Aorta (tissue), 5 donors: Measurements from ENCODE around the gene PARG. TPM values are rescaled to one million over a fixed set of nuclear protein-coding genes. Genes with fewer than 3 reads are reported as not detected.
"Not testable (repeated sequence)": the region's sequence is repeated elsewhere in the genome, so short reads cannot be mapped to it uniquely, and the experiment has no call there.

Experiments used
- ATAC-seq: fragments of 200-7000 bp; cut with Tn5 transposase; one replicate; pipeline ENCODE4 v1.9.1; 2022; ENCODE audit warnings: moderate library complexity; ENCODE audit not compliant: low FRiP score
- DNase-seq, 2 donors: peaks; one replicate each; pipeline ENCODE4 v3.0.0-alpha.2; 2020
- H3K27ac ChIP-seq, 2 donors: one replicate each; pipeline ENCODE4 v1.5.1; 2013; ENCODE audit warnings: low read length in 2 of 2, mild to moderate bottlenecking in 2 of 2, moderate library complexity in 2 of 2, control low read depth in 1 of 2, inconsistent platforms in 1 of 2, low read depth in 1 of 2
- H3K27me3 ChIP-seq, 2 donors: one replicate each; pipeline ENCODE4 v1.6.1; 2013; ENCODE audit warnings: control low read depth in 1 of 2, low read length in 1 of 2, mild to moderate bottlenecking in 1 of 2, moderate library complexity in 1 of 2; ENCODE audit not compliant: insufficient read depth in 2 of 2, control insufficient read depth in 1 of 2
- H3K36me3 ChIP-seq, 2 donors: one replicate each; pipeline ENCODE4 v1.6.1; 2013; ENCODE audit warnings: control low read depth in 1 of 2, low read length in 1 of 2, mild to moderate bottlenecking in 1 of 2; ENCODE audit not compliant: insufficient read depth in 2 of 2, control insufficient read depth in 1 of 2
- H3K4me1 ChIP-seq, 2 donors: one replicate each; pipeline ENCODE4 v1.6.1; 2013; ENCODE audit warnings: low read length in 2 of 2, control low read depth in 1 of 2, mild to moderate bottlenecking in 1 of 2, moderate library complexity in 1 of 2; ENCODE audit not compliant: insufficient read depth in 2 of 2, control insufficient read depth in 1 of 2
- H3K4me3 ChIP-seq, 2 donors: one replicate each; pipeline ENCODE4 v1.5.1; 2013; ENCODE audit warnings: low read length in 2 of 2, control low read depth in 1 of 2, mild to moderate bottlenecking in 1 of 2
- H3K9me3 ChIP-seq: one replicate; pipeline ENCODE4 v1.6.1; 2013; ENCODE audit warnings: mild to moderate bottlenecking, low read length; ENCODE audit not compliant: control insufficient read depth
- WGBS, 2 donors: extraction: QIAGEN DNeasy Blood & Tissue Kit; methylation state at CpG; one replicate each; pipeline ENCODE4 v1.1.7; 2013; 5-methylcytosine and 5-hydroxymethylcytosine counted together
- intact Hi-C, 2 donors: fragments of 100-400 bp; cut with DNase I; formaldehyde crosslinking; loops; one replicate each; pipeline versions ENCODE4 v1.14.2 to v1.15.0; 2022
- polyA plus RNA-seq, 2 donors: library from polyadenylated mRNA; stranded (reverse); fragments of 200-250 nt; gene quantifications; one replicate each; pipeline ENCODE4 v1.2.3, GENCODE V29; 2013
- total RNA-seq, 2 donors: library from RNA; stranded (reverse); fragmentation: NEBNext Ultra II Directional; extraction: Animal tissue kit (Norgen Biotek cat#: 25700); gene quantifications; one replicate each; pipeline ENCODE4 v1.2.1, GENCODE V29; 2021
- donor health status: healthy with polysubstance abuse.
- donor health status: Bipolar disorder and iron deficiency.
- donor health status: DM: no; HTN: no; CAD: no.
- donor health status: DM: no; HTN: no; CAD: no.
- donor health status: DM: yes; HTN: yes; CAD: no.

Gene PARG
- total and polyA plus RNA-seq, 4 donors = 6.9 to 32.0 (median 16.5) TPM

GRCh38 chr10:49952006-49952405 is 10.2 kb upstream of the PARG start:
- H3K27ac ChIP-seq, H3K4me3 ChIP-seq, H3K36me3 ChIP-seq, DNase-seq, H3K9me3 ChIP-seq, intact Hi-C loops, ATAC-seq, H3K4me1 ChIP-seq, H3K27me3 ChIP-seq: not testable (repeated sequence)
- 80 to 82% methylated on average over 3 of the region's 3 CpGs for WGBS, 2 donors

GRCh38 chr10:49948737-49949136 is 6.9 kb upstream of the PARG start:
- WGBS, 2 donors = 94 to 97% methylated on average over 2 of the region's 2 CpGs
- ATAC-seq = not testable (repeated sequence)

GRCh38 chr10:49948142-49948541 is 6.3 kb upstream of the PARG start:
- intact Hi-C loops, H3K9me3 ChIP-seq, H3K27ac ChIP-seq, H3K36me3 ChIP-seq, DNase-seq, ATAC-seq, H3K4me1 ChIP-seq, H3K27me3 ChIP-seq, H3K4me3 ChIP-seq: not testable (repeated sequence)
- WGBS, 2 donors = 89 to 96% methylated on average over 1 of the region's 2 CpGs

More at GRCh38 chr10:49948737-49949136, 6.9 kb upstream of the PARG start:
- intact Hi-C loops, DNase-seq, H3K9me3 ChIP-seq, H3K36me3 ChIP-seq, H3K4me3 ChIP-seq, H3K27ac ChIP-seq, H3K27me3 ChIP-seq, H3K4me1 ChIP-seq: not testable (repeated sequence)

GRCh38 chr10:49943607-49944006 is 1.8 kb upstream of the PARG start:
- H3K4me3 ChIP-seq, H3K4me1 ChIP-seq, intact Hi-C loops, H3K27ac ChIP-seq, H3K27me3 ChIP-seq, ATAC-seq, H3K36me3 ChIP-seq, DNase-seq, H3K9me3 ChIP-seq: not testable (repeated sequence)
- 81 to 84% methylated on average over 2 of the region's 2 CpGs for WGBS, 2 donors

GRCh38 chr10:49942339-49942705 is 495 bp upstream of the PARG start:
- H3K9me3 ChIP-seq, H3K4me1 ChIP-seq, intact Hi-C loops, H3K36me3 ChIP-seq, DNase-seq, ATAC-seq, H3K27me3 ChIP-seq: not testable (repeated sequence)
- Histone ChIP-seq H3K4me3 (peak overlapping the region; percentile 51 to 70), H3K27ac (peak overlapping the region in 1 of 2 donors; percentile 39)
- WGBS, 2 donors = 0% methylated on average over 12 of the region's 12 CpGs

DNA sequence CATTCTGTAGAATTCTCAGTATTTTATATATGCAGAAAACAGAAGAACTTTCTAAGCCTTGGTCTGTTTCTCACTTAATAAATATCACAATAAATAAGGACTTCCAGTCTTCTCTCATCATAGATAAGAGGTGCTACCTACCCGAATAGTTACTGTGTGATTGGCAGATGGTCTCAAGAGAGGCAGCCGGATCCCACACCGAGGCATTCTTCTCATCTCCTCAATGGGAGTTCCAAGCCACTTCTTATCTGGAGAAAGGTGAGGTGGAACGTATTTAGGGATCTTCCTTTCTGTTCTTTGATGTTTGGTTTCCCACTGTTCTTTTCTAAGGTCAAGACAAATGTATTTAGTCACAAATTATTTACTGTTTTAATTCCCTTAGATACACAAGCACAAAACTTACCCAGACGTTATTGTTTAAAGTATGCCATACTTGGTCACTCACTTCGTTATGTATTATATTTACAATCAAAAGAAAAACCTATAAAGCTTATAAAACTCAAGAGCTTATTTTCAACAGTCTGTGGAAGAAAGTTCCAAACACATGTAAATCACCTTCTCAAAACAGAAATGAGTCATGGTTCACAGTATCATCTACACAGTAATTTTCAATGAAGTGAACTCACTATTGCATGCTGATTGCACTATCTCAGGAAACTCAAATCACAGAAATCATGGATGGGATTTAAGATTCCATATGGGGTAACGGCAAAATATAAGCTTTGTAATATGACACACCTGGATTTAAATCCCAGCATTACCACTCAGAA is 9.7 kb downstream of the PARG start:
- H3K27ac ChIP-seq, H3K36me3 ChIP-seq, H3K4me3 ChIP-seq, DNase-seq, H3K27me3 ChIP-seq, H3K9me3 ChIP-seq, ATAC-seq, intact Hi-C loops, H3K4me1 ChIP-seq: not testable (repeated sequence)
- 84 to 88% methylated on average over 7 of the region's 7 CpGs for WGBS, 2 donors

- H3K4me1 ChIP-seq, H3K4me3 ChIP-seq, H3K27ac ChIP-seq, DNase-seq, H3K27me3 ChIP-seq, ATAC-seq, intact Hi-C loops, H3K36me3 ChIP-seq, H3K9me3 ChIP-seq: not testable (repeated sequence)
- WGBS, 2 donors = 87 to 96% methylated on average over 3 to 4 of the region's 5 CpGs
Observed at GRCh38 chr10:49931276-49931675, 10.6 kb downstream of the PARG start.

- H3K9me3 ChIP-seq, H3K4me3 ChIP-seq, ATAC-seq, H3K27ac ChIP-seq, intact Hi-C loops, DNase-seq, H3K27me3 ChIP-seq, H3K4me1 ChIP-seq, H3K36me3 ChIP-seq: not testable (repeated sequence)
- WGBS, 2 donors = 90 to 95% methylated on average over 4 of the region's 4 CpGs
Observed at GRCh38 chr10:49923572-49923971, 18.3 kb downstream of the PARG start.

GRCh38 chr10:49922041-49922440 is 19.8 kb downstream of the PARG start:
- H3K4me3 ChIP-seq, H3K9me3 ChIP-seq, H3K27ac ChIP-seq, H3K36me3 ChIP-seq, H3K4me1 ChIP-seq, intact Hi-C loops, DNase-seq, H3K27me3 ChIP-seq, ATAC-seq: not testable (repeated sequence)
- 43 to 66% methylated on average over 4 of the region's 4 CpGs for WGBS, 2 donors
